Activated CD4-positive, alpha-beta T cell treated with anti-CD3 and anti-CD28 coated beads, Interleukin-2, amount 50 U/mL, for 16 hours (primary cell): Measurements from ENCODE around the gene SLC48A1.

Experiments
- DNase-seq: peaks from one replicate; pipeline ENCODE4 v3.0.0-alpha.2; 2020

SLC48A1 gene

DNA sequence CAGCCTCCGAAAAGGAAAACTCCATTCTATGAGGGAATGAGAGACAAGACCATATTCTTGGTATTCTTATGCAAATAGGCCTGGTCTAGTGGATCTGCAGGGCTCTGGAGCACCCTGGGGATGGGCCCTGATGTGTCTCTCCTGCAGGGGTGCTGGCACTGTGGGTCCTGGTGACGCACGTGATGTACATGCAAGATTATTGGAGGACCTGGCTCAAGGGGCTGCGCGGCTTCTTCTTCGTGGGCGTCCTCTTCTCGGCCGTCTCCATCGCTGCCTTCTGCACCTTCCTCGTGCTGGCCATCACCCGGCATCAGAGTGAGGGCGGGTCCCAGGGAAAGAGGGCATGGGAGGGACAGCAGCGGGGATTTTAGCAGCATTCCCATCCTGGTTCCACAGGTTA lies 5.8 kb downstream of the SLC48A1 start:
- no peak for DNase-seq

DNA sequence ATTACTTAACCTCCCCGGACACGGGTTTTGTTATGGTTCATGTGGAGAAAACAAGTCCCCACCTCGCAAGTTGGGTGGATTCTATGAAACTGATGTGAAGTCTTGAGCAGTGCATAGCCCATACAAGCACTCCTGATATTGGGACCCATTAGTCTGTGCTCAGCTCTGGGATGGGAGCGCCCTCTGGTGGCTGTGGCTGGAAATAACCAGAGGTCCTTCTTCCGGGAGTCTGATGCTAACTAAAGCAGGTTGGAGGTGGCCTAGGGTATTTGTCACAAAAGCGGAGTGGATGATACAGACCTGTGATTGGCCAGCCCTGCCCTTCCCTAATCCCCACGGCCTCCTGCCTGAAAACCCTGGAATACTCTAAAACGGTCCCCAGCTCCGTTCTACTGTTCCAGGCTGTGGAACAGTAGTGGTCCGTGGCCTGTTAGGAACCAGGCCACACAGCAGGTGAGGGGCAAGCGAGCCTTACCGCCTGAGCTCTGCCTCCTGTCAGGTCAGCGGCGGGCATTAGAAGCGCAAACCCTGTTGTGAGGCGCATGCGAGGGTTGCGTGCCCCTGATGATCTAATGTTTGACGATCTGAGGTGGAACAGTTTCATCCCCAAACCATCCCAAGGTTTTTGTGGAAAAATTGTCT lies 6.4 kb downstream of the SLC48A1 start:
- peak; percentile 92 for DNase-seq

DNA sequence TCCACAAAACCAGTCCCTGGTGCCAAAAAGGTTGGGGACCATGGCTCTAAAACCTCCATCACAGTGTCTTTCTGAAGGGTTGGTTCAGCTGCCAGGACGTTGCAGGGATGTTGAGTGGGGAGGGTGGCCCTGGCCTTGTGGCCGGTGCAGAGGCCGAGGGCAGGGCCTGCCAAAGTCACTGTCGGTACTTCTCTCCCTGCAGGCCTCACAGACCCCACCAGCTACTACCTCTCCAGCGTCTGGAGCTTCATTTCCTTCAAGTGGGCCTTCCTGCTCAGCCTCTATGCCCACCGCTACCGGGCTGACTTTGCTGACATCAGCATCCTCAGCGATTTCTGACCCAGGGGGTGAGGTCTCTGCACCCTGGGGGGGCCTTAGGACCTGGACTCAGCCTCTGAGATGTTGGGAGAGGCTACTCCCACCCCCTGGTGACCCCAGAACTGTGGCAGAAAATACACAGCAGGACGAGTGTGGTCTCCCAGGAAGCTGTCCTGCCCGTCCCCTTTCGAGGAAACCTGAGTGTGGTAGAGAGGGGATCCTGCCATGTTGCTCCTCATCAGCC lies 7.0 kb downstream of the SLC48A1 start:
- no peak for DNase-seq

DNA sequence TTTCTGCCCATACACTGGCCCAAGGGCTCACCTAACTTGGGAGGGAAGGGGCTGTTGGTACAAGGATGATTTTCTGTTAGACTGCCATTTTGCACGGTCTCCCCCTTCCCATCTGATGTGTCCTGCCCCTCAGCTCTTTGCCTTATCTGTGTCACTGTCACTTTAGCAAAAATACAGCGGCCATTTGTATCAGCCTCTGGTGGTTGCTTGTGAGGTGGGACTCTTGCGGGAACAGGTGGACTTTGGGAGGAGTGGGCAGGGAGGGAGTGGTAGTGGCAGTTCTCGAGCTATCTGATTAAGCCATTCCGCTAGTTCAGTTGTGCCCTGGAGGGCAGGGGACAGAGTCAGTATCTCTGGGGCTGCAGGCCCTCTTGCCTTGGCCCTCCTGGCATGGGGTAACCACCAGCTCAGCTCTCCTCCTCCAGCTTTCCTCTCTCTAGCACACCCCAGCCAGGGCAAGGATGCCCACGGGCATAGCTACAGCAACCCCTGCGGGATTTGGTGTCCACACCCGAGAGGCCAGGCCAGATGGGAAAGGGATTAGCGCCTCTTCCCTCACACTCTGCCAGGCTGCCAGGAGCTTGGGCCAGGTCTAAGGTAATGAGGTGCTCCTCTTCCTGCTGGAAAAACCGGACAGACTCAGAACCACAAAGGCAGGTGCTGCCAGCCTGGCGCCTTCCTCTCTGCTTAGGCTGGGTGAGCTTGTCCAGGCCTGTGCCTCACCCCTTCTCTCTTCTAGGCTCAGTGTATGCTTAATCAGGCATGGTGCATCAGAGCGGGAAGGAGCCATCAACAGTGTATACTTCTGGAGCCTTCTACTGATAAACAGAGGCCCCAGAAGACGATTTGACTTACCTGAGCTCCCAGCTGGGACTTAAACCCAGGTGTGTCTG lies 8.7 kb downstream of the SLC48A1 start:
- no peak for DNase-seq

DNA sequence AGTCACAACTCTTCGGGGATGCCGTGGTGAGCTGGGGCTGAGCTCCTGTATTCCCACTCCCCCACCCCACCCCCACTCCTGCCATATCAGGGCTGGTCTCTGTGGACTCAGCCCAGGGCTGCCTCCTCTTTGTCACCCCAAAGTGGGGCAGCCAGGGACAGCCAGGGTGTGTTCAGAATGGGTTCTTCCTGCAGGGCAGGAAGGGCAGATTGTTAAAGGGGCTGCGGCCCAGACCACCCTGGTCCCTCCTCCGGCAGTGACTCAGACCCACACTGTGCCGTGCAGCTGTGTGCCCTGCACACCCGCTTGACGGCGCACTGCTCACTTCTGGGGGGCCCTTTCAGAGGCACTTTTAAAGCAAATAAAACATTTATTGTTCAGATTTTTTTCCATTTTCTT lies 9.3 kb downstream of the SLC48A1 start:
- no peak for DNase-seq

DNA sequence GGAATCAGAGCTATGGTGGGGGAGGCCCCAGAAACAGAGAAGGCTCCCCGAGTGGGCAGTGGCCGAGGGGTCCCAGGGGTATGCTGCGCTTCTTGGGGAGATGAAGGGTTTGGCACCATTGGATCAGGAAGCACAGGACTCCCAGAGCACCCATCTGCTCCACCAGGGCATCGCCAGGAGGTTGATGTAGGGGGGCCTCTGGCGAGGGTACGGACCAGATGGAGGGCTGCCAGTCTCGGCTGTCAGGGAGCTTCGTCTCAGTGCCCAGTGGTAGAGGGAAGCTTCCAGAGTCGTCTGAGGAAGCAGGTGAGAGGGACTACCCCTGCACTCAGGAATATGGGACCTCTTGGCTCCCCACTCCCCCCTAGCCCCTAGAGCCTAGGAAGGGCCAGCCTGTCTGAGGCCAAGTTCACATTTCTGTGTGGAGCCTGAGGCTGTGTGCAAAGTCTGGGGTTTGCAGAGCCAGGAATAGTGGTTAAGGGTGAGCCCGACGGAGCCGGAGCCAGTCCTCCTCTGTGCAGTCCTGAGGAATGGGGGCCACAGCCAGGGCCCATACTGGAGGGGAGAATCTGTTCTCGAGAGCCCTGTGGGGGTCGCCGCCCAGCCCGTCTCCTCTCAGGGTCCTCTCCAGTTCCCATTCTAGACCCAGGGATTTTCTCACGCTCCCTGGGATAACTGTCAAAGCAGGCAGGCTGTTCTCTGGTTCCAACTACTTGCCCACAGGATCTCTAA lies 10.2 kb downstream of the SLC48A1 start:
- no peak for DNase-seq

DNA sequence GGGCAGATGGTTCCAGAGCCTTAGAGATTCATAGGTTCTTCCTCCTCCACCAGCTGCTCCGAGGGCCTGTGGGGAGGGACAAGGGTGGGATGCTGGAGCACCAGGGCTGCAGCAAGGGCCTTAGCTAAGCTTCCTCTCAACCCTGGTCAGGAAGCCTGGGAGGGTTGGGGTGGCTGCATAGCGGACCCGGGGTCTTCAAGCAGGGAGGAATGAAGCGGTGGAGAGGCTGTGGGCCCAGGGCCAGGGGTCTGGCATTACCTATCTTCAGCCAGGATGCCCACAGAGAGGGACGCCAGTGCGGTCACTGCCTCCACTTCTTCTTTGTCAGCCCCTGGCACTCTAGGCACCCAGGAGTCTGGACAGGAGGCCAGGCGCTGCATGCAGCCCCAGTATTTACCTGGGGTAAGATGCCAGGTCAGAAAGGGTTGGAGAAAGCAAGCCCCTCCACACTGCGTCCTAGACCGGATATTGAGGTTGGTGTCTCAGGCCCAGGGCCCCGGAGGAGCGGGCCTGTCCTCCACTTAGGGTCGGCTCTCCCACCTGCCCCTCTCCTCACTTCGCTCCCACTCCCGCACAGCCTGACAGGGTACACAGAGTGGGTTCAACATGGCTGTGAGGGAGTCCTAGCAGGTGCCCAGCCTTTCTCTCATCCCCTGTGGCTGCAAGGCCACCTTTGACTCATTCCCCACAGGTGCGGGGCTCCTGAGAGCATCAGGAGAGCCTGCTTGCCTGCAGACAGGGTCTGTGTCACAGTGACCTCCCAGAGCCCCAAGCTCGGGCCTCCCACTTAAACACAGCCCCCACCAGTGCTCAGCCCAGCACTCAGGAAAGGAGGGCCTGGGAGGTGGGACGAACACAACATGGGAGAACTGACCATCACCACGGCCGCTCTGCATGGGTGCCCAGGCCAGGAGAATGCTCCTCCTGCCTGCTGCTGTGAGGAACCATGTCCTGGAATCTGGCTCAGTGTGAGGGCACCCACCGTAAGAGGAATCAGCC lies 11.1 kb downstream of the SLC48A1 start:
- DNase-seq, result no peak

DNA sequence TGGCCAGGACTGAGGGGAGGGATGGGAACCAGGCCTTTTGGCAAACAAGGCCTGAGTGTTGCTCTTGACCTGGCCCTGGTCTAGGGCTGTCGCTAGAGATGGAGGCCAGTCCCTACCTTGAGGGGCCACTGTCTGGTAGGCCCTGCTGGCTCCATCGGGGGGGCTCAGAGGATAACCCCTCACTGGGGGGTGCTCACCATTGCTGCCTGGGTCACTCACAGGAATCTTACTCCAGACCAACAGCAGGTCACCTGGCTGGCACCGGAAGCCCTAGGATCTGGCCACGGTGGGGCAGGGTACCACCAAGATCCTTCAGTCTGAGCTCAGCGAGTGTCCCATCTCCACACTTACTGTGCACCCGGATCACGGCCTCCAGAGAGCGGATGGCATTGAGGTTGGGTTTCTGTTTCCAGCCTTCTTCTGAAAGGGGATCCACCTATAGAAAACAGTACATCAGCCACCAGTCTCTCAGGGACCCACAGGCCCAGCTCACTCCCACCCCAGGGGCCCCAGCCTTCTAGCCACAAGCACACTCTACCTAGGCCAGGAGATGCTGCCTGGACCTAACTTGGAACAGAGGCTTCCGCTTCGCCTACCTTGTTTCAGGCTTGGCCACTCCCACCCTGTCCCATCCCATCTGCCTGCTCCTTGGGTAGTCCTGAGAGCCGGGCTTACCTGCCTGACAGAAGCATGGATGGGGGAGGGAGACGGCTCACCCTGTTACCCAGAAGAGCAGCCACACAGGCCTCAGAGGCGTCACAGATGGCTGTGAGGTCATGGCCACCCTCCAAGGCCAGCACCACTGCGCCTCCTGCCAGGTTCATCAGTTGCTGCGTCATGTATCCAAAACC lies 12.2 kb downstream of the SLC48A1 start:
- DNase-seq, result no peak

DNA sequence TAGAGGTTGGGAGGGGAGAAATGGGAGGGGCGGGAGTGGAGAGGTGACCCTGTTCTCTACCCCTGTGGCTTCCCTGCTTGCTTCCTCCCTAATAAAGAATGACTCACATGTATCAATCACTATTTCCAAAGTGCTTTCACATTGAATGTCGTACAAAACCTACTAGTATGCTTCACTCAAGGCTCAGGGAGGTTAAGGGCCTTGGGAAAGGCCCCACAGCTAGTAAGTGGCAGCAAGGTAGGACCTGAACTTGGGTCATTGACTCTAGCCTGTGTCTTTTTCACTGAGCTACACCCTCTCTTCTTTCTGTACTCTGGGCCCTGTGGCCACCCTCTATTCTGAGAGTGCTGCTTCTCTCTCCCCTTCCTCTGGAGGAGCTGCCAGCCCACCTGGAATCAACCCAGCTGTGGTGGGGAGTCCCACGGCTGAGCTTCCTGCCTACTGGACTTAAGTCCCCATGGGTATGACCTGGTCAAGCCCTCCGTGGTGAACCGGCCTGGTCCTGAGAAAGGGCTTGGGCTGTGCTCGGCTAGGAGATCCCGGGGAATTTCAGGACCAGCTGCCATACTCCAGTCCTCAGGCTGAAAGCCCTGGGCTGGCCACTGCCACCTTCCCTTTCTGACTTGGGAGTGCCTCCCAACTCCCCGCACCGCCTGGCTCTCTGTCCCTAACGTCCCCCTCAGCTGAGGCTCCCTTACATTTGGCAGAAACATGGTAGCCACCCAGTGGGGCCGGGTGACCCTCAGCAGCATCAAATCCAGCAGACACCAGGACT lies 13.0 kb downstream of the SLC48A1 start:
- DNase-seq, result no peak

DNA sequence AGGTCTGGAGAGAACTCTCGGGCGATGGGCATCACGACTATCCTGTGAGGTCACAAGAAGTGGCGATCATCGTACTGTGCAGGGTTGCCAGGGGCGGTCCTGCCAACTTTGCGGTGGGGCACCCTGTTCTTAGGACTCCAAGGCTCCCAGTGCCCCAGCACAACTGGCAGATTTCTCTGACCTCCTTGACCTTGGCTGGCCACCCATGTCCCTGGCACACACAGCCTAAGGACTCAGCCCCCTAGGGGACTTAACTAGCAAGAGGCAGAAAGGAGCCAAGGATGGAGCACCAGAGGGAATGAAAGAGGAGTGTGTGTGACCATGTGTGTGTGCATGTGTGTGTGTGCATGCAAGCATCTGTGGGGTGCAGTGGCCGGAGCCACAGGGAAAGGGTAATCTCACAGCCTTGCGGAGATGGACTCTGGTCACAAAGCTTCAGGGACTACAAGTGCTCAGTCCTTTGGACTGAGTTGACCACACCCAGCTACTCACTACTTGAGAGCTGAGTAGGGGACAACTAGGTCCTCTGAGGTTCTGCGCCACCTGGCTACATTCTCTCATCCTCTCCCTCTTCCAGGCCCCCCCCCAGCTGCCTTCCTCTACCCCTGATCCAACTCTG lies 13.7 kb downstream of the SLC48A1 start:
- DNase-seq, result no peak

DNA sequence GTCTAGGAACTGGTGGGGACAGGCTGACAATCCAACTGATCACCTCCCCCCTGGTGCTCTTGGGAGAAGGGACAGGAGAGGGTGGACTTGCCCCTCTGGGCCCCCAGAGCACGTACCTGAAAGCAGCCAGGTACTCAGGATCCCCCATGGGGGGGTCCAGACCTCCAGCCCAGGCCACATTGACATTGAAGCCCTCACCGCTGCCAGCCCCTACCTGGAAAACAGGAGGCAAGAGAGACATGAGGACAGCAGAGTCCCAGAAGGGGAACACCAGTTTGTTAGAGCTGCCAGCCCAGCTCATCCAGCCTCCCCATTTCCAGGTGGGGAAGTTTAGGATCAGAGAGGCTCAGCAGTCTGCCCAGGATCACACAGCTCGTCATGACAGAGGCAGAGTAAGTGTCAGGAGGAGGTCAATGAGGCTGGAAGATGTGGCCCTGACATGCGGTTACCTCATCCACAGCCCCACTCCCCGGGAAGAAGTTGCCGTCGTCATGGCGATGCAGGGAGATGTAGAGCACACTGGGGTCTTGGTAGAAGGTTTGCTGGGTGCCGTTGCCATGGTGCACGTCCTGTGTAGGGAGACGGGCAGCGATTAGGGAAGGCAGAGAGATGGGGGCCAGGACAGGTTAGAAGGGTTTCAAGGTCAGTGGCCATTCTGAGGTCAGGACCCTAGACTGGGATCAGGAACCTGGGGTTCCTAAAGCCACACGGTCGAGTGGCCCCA lies 14.7 kb downstream of the SLC48A1 start:
- no peak for DNase-seq

DNA sequence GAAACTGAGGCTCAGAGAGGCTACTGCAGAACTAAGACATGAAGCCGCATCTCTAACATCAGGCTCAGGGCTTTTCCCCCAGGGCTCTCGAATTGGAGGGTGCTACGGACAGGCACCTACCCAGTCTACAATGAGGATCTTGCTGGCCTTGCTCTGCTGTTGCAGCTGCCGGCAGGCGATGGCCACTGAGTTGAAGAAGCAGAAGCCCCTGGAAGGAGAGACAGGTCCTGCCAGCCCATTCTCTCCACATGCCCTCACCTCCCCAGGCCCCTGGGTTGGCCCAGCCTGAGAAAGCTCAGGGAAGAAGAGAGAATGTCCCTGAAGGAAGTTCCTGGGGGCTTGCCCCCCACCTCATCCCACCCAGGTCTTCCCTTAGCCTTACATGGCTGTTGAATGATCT lies 16.1 kb downstream of the SLC48A1 start:
- no peak for DNase-seq

DNA sequence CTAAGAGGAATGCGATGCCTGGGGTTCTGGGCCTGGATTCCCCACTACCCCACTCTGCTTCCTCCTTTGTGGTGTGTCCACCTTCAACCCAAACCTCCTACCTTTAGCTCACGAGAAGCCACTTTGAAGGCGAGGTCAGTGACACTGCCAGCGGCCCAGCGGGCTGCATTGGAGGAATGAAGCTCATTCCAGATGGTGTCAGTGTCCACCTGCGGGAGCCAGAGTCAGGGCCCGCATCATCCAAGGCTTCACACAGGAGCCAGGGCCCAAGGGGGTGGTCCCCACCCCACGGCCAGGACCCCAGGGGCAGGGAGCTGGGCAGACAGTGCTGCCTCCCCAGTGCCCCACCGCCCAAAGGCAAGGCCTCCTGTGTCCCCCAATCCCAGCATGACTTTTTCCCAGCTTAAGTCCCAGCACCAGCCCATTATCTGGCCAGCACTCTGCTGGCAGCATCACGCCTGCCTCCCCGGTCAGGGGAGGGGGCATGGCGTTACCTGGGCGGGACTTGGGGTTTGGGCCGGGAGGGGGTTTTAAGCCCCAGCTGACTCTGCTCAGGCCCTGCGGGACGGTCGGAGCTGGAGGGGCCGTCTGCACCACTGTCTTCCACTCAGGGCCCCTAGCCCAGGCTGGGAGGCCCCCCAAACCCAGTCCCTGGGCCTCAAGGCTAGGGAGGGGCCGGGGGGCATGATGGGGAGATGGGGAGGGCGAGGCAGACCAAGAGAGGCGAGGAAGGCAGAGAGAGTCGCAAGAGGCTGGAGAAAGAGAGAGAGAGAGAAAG lies 16.9 kb downstream of the SLC48A1 start:
- DNase-seq, result no peak

DNA sequence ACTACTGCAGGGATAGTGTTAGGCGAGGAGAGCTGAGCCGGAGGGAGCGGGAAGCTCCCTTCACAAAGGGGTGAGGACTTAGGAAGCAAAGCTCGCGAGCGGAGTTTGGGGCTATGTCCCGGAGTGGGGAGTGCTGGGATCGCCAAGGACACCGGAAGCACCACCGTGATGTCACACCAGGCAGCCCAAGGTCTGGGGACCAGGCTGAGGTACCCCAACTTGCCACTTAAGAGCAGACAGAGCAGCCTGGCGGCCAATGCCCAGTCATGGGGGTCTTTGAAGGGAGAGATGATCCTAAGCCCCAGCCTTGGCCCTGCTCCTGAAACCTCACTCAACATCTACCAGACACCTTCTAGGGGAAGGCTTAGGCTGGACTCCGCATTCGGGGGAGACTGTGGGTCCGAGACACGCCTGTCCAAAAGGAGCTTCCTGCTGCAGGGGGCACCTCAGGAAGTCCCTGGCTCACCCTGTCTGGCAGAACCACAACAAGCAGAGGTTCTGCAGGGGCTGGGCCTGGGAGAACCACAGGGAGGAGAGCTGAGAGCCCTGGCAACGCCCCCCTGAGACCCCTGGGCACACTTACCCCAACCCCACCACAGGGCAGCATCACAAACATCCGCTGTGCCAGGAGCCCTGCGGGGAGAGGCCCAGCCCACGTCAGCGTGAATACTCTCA lies 17.8 kb downstream of the SLC48A1 start:
- no peak for DNase-seq

DNA sequence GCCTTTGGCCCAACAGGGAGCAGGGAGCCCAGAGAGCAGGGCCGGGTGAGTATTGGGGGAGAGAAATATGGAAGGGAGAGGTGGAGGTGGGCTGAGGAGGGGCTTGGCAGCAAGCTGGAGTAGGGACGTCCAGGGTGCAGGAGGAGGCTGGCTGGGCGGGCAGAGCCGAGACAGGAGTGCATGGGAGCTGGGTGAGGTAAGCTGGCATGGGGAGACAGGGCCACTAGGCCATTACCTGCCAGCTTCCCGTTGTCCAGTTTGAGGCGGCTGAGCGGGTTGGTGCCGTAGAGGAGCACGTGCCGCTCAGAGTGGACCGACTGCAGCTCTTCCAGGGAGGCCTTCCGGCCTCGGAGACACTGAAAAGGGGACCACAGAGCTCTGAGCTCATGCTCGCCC lies 18.3 kb downstream of the SLC48A1 start:
- DNase-seq, result no peak

DNA sequence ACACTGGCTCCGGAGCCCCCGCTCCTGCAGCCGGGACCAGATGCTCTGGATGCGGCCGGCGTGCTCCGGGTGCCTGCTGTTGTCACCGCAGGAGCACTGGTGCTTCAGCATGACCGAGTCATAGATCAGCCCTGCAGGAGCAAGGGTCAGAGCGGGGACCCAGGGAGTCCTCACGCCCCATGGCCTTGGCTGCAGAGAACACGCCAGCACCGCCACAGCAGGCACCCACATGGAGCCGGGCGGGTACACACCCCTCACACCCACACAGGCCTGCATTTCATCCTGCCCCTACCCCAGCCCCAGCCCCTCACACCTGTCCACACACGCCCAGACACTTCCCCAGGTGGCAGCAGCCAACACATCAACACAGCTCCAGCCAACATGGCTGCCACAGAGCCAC lies 18.8 kb downstream of the SLC48A1 start:
- no peak for DNase-seq

DNA sequence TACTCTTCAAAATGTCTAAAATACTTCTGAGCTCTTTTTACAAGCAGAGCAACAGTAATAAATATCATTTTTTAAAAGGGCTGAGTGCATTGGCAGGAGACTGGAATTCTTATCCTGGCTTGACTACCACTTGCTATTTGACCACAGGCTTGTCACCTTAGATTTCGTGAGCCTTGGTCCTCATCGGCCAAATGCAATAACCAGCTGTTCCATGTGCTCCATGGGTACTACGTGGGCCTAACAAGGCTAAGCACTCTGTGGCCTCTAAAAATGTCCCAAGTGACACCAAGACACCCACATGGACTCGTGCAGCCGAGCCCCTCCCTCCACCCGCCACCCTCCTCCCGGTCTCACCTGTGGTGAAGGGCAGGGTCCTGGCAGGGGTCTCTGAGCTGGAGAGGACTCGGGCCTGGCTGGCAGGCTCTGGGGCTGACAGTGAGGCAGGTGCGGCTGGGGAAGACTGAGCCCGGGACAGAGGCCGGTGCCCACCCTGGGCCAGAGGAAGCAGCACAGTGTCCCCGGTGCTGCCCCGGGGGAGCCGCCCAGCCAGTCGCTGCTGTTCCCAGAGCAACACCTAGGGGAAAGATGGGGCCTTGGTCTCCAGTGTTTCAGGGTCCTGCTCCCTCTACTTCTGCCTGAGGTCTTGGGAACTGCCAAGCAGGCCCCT lies 20.1 kb downstream of the SLC48A1 start:
- no peak for DNase-seq
